Skeletal muscle cell (primary cell): ENCODE results near the gene KCNJ15.
A peak's percentile ranks its signal among the peaks of the same experiment; 100 is the strongest.

Source experiments
- DNase-seq: peaks from one replicate; pipeline ENCODE4 v3.0.0-alpha.2; 2010; ENCODE audit warnings: low read depth
- H3K4me3 ChIP-seq: 2 replicates; pipeline ENCODE4 v1.5.1; 2011; ENCODE audit warnings: low read depth, mild to moderate bottlenecking, control low read depth, low read length, moderate library complexity

The KCNJ15 gene

DNA sequence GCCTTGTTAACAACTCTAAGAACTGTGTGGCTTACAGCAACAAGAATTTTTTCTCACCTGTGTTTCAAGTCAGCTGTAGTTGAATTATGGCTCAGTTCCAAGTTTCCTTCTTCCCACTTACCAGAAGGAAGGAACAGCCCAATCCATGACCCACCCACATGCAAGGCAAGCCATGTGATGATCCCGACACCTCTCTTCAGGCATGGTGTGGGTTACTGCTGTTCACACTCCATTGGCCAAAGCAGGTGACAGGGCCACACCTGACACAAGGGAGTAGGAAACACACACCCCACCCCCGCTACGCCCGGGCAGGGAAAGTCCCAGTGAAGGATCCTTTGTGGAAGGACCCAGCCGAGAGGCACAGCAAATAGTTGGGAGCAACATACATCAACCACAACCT is 36.3 kb downstream of the KCNJ15 start:
- no peak overlapping the region for H3K4me3 ChIP-seq
- DNase-seq, result no peak

DNA sequence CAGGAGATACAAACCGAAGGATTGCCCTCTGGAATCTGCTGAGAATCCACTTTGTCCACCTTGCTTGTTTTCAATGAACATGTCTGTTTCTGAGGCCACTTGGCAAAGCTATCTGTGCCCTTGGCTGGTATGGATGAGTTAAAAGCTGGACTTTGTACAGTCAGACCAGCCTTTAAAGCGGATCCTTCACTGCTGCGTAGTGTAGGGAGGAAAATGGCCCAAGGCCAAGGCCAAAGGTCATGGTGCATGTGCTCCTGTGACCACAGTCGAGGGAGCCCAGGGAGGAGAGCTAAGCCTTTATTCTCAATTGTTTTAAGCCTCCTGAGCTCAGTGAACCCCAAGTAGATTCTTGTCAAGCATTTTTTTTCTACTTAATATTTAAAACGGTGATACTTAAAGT is 37.0 kb downstream of the KCNJ15 start:
- no peak overlapping the region for H3K4me3 ChIP-seq
- no peak for DNase-seq

DNA sequence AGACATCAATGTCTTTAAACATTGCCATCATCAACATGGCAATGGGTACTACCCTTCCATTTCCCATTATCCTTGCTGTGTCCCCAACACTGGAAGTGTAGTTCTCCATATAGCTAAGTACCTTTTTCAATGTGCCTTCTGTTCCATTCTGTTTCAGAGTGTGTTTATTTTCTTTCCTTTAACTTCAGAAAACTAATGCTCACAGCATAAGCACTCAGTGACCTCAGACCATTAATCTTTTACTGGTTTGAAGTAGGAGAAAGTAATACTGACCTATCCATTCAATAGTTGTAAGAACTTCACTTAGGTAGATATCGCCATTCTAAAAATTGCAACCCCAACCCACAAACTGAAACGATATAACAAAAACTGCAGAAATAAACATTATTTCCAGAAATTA is 37.8 kb downstream of the KCNJ15 start:
- no peak overlapping the region for H3K4me3 ChIP-seq
- DNase-seq, result no peak

DNA sequence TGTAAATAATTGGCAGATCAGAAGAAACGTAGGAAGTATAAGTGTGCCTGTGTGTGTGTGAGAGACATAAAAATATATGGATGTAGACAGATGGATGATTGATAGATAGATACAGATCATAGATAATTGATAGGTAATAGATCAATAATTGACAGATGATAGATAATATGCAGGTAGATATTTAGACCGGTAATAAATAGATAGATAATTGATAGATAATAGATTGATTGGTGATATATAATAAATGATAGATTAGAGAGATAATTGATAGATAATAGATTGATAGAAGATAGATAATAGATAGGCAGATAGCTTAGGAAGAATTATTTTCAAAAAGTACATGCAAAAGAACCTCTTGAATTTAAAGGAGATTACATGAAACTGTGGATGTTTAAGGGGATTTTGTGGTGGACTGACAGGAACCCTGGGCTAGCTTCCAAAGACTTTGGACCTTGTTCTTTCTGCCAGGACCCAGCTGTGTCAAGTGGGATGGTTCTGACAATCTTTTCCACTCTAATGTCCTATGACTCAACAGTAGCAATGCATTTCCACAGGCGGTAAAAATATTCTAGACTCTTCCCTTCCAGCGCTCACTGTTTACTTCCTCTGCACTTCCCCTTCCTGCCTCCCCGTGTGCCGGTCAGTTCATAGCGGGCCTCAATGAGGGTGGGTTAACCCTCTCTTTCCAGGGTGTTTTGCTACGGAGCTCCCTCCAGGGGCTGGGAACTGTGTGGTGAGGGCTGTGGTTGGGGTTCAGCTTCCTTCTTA is 39.4 kb downstream of the KCNJ15 start:
- no peak overlapping the region for H3K4me3 ChIP-seq
- no peak for DNase-seq

DNA sequence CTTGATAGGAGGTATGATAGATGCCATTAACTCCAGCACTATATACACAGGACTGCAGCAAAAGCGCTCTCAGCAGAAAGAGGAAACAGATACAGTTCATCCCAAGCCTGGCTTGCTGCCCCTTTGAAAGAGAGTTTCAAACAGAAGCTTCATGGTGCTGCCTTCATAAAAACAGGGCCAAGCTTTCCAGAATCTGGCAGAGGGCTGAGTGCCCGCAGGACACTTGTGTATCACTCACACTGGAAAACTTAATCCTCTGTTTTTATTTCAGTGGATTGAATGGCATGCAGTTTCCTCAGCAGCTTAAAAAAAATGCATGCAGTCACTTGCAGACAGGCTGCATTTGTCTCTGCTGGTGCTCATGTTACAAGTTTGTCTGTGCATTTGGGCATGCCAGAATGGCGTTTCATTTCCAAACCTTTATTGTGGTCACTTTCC is 40.4 kb downstream of the KCNJ15 start:
- H3K4me3 ChIP-seq, result no peak overlapping the region
- DNase-seq, result peak; percentile 66

DNA sequence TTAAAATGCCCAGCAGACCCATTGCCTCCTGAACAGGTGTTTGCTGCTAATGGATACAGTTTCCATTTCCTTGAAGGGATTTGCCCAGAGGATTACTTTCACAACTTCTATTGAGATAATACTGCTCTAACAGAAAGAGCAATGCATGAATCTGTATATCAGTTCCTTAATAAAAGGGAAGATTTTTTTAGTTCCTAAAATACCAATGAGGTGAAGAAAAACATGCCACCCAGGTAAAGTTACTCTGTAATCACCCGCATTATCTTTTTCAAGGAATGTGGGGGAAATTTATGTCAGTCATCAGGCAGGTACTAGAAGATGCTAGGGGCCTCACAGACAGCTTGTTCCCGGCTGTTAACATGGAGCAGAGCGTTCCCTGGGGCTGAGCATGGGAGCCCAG is 41.1 kb downstream of the KCNJ15 start:
- no peak overlapping the region for H3K4me3 ChIP-seq
- DNase-seq, result no peak

DNA sequence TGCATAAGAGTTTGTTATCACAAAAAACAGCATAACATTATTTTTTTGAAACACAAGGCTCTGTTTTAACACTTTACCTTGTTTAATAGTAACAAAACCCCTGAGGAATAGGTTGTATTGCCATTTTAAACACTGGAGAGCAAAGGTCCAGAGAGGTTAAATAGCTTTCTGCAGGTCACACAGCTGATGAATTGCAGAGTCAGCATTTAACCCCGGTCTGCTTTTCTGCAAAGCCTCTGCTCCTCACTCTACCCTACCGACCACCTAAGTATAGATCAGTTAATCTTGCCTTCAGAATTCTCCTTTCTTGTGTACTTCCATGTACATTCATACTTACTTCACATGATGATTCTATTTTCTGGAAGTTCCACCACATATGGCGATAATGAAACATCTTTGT is 42.0 kb downstream of the KCNJ15 start:
- H3K4me3 ChIP-seq, result no peak overlapping the region
- DNase-seq, result no peak

DNA sequence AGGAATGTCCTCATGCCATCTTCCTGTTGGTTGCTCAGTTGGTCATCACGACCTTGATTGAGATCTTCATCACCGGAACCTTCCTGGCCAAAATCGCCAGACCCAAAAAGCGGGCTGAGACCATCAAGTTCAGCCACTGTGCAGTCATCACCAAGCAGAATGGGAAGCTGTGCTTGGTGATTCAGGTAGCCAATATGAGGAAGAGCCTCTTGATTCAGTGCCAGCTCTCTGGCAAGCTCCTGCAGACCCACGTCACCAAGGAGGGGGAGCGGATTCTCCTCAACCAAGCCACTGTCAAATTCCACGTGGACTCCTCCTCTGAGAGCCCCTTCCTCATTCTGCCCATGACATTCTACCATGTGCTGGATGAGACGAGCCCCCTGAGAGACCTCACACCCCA is 42.9 kb downstream of the KCNJ15 start:
- H3K4me3 ChIP-seq, result no peak overlapping the region
- DNase-seq, result no peak

DNA sequence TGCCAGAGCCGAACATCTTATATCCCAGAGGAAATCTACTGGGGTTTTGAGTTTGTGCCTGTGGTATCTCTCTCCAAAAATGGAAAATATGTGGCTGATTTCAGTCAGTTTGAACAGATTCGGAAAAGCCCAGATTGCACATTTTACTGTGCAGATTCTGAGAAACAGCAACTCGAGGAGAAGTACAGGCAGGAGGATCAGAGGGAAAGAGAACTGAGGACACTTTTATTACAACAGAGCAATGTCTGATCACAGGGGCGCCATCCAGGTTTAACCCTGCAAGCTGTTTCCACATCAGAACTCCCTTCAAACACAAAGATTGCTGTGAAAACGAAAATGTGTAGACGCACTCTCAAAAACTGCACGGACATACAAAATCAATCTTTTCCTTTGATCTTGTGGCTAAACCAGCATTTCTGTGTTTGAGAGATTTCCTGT is 43.4 kb downstream of the KCNJ15 start:
- no peak for DNase-seq

DNA sequence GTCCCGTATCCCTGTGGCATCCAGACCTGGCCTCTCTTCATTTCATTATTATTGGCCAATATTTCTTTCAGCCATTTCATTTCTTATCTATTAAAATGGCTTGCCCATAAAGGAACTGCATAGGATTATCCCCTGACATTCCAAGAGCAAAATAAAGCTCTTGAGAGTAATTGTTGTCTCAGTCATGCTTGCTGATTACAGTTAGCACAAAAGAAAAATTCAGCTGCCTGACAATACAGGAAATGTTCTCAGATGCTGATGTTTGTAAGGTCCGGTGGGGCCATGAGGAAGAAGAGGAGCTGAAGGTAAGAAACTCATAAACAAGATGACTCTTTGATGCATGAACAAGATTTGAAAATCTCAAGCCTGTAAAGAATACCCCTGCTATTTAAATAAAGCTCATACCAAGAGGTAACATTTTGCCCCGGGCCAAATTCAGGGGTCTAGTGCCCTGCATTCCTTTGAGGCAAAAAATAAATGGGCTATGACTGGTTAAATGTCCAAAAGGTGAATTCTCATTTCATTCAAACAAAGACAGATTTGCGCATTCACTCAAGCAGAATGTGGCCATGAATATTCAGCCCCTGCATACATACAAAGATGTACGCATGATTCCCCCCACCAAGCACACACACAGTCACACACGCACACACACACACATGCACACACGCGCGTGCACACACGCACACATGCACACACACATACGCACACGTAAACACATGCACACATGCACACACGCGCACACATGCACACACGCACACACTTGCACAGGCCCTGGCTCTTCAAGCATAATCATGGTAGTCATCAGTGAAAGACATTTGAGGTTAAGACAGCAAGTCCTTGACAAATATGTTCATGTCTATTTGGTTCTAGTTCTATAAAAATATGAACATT is 44.8 kb downstream of the KCNJ15 start:
- DNase-seq, result no peak
- no peak overlapping the region for H3K4me3 ChIP-seq

More for the DNA sequence above, 43.4 kb downstream of the KCNJ15 start:
- no peak overlapping the region for H3K4me3 ChIP-seq

DNA sequence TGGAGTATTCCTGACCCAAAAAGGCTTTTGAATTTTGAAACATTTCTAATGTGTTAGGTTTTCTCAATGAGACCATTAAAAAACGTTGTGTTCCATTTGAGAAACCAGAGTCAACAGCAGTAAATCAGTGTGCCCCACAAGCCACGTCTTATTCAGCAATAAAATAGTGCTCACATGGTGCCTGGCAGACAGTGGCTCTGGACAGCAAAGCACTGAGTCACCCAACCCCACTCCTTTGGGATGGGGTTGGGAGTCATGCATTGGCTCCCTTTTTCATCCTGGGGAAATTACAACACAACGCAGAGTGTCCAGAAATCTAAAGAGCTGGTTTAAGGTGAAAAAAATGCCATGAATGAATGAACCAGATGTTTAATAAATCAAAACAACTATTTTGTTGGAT is 46.5 kb downstream of the KCNJ15 start:
- H3K4me3 ChIP-seq, result no peak overlapping the region
- DNase-seq, result peak; percentile 99

DNA sequence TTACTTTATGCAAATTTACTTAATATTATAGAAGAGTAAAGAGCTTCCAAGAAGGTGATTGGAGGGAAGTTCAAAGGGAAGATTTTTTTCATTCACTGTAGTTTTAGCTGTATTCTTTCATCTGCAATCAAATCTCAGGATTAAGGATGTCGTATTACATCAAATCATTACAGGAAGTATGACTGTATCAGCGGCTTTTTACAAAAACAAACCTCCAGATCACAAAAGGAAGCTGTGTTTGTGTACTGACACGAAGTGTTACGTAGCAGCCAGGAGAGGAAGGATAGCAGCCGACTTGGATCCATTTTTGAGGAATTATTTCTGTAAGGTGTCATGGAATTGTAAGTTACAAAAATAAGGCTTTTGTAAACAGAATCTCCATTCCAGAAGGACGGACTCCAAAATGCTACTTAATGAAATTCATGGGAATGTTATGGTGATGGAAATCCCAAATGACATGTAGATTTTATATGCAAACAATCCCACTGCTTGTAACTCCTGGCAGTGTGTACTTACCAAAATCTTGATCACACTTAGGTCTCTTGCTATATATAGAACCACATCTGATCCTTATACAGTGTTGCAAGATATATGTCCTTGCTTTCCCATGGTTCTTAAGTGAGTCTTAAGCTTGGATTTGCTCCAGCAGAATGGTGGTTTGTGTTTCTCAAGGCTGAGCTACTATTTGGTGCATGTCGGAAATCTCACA is 49.8 kb downstream of the KCNJ15 start:
- peak; percentile 100 for DNase-seq
- no peak overlapping the region for H3K4me3 ChIP-seq

DNA sequence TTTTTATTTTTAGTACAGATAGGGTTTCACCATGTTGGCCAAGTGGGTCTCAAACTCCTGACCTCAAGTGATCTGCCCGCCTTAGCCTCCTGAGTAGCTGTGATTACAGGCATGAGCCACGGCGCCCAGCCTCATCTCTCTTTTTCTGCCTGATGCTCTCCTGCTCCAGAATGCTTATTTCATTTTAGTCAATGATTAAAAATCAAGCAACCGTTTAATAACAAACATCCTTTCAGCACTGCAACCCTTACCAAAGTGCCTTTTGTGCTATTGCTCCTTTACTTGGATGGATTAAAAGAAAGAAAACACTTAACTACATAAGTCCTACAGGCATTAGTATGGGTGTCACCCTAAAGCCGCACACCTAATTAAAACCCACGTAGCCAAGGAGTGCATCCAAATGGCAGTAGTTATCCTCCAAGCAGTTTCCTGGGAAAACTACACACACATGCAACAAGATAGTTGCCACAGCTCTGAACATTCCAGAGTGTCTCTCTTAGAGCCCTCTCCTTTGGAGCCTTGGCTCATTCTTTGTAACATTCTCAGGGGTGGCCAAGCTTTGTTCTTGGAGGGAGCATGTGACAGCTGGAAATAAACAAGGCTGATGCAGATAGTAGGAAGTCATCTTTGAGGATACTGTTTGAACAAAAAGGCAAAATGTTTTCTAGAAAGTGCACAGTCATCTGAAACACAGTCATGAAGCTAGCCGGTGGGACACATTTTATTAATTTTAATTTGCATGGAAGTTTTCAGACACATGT is 51.2 kb downstream of the KCNJ15 start:
- H3K4me3 ChIP-seq, result no peak overlapping the region
- no peak for DNase-seq

DNA sequence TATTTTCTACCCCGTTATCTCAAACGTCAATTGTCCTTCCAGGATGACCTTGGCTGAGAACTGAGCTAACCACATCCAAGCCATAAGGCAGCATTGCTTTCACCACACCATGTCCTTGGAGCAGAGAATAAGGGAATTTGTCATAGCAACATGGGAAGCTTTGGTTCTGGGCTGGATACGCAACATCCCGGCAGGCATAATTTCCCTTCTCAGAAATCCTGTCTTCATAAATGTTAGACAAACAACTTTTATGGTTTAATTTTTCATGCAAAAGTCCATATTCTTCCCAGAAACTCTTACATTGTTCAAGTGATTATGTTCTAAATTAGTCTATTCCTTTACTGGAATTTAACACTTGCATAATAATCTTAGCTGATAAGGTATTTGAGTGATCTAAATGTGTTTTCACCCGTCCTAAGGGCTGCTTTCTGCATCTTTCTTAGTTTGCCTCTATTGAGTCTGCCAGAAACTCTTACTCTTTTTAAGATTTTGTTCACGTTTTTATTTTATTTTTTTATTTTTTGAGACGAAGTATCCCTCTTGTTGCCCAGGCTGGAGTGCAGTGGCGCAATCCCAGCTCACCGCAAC is 51.8 kb downstream of the KCNJ15 start:
- no peak for DNase-seq
- H3K4me3 ChIP-seq, result no peak overlapping the region

DNA sequence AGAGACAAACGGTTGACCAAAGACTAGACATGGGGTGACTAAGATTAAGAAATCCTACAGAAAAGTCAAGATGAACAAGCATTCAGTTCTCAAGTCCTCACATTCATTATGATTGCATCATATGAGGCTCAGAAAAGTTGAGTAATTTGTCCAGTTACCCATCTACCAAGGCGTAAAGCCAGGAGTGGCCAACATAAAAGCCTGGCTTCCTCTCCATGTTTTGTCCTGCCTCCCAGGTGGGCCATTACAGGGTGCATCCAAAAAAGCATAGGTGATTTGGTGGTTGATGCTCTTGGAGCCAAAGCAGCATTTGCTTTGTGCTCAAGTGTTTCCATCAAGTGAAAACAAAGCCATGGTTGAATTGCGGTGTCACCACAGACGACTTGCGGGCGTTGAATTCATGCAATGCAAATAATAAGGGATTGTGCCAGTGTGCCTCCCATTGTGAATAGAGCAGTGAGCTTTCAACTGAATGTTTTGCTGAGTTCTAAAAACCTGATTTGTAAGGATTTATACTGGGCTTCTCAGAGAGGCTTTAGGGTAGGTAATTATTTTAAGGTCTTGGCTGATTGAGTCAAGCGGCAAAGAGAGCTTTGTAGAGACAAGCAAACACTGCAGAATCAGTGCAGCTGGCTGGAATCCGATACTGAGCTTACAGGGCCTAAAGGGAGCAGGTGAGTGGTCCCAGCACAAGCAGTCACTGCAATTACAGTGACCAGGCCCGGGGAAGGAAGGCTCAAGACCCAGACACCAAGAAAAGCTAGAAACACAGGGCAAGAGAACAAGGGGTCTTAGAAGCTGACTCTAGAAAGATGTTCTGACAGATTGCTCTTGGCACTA is 54.1 kb downstream of the KCNJ15 start:
- DNase-seq, result peak; percentile 90
- H3K4me3 ChIP-seq, result no peak overlapping the region

DNA sequence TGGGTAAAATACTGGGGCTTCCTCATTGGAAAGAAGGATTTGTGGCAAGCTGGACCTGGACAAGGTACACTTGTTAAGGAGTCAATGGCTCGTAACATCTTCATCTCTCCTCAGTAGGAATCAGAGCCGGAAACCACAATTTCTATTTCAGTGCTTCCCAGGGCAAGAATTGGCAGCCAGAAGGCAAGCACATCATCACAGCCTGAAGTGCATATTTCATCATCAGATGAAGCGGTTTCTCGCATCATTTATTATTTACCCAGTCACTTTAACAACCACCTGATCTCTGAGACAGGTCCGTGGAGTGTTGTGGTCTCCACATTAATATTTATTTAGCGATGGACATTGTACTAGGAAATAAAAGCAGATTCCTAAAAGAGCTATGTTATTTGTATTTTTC is 55.0 kb downstream of the KCNJ15 start:
- DNase-seq, result no peak
- H3K4me3 ChIP-seq, result no peak overlapping the region

DNA sequence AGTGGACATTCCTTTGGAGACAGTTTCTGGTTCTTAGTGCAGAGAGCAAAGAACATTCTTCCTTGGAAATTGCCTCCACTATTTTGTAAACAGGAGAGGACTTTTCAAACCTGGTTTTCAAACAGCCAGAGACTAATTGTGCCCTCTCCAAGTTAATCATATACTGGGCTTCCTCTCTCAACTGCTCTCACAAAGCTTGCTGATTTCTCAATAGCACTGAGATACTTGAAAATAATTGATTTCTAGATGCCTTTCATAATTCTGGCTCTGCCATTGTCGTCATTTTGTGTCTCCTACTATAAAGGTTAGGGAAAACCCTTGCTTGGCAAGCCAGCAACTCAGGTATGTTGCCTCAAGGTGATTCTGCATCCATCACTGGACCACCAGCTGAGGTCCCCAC is 56.0 kb downstream of the KCNJ15 start:
- no peak overlapping the region for H3K4me3 ChIP-seq
- DNase-seq, result no peak

DNA sequence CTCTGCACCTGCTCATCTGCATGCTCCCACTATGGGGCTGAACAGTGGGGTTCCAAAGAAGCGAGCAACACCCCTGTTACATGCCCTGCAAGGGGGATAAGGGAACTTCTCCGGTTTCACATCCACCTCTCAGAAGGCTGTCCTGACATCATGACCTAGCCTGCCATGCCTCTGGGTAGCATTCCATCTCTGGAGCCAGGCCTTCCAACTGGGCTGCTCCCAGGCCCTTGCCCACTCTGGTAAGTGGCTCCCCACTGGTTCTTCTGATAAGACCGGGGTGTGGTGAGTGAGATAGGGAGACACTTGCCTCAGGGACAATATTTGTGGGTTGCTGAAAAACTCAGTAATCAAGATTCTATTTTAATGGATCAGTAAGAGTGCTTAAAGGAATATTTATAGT is 57.8 kb downstream of the KCNJ15 start:
- no peak overlapping the region for H3K4me3 ChIP-seq
- DNase-seq, result no peak
